Stimulated activated CD8-positive, alpha-beta memory T cell treated with anti-CD3 and anti-CD28 coated beads, Interleukin-15, amount 100 ng/mL, for 1 hour (primary cell): ENCODE measurements around the gene IGF2BP3.
A peak's percentile ranks its signal among the peaks of the same experiment; 100 is the strongest.
"Not testable (repeated sequence)": the region's sequence is repeated elsewhere in the genome, so short reads cannot be mapped to it uniquely, and the experiment has no call there.

Source experiments
- DNase-seq: peaks from one replicate; pipeline ENCODE4 v3.0.0-alpha.2; 2020; ENCODE audit warnings: low read depth

IGF2BP3 gene

GRCh38 chr7:23338863-23339262 is 131.4 kb downstream of the IGF2BP3 start:
- no peak for DNase-seq

GRCh38 chr7:23338439-23338838 is 131.9 kb downstream of the IGF2BP3 start:
- DNase-seq, result no peak

GRCh38 chr7:23337374-23337773 is 132.9 kb downstream of the IGF2BP3 start:
- DNase-seq, result no peak

GRCh38 chr7:23336799-23337283 is 133.4 kb downstream of the IGF2BP3 start:
- DNase-seq, result no peak

- DNase-seq, result no peak
Measured at GRCh38 chr7:23336086-23336485, 134.2 kb downstream of the IGF2BP3 start.

- DNase-seq, result no peak
Measured at GRCh38 chr7:23335621-23336020, 134.7 kb downstream of the IGF2BP3 start.

GRCh38 chr7:23335136-23335535 is 135.2 kb downstream of the IGF2BP3 start:
- DNase-seq, result no peak

- DNase-seq, result no peak
Measured at GRCh38 chr7:23334482-23335056, 135.7 kb downstream of the IGF2BP3 start.

GRCh38 chr7:23333671-23334246 is 136.5 kb downstream of the IGF2BP3 start:
- no peak for DNase-seq

- DNase-seq, result no peak
Measured at GRCh38 chr7:23332910-23333612, 137.2 kb downstream of the IGF2BP3 start.

GRCh38 chr7:23332193-23332592 is 138.1 kb downstream of the IGF2BP3 start:
- no peak for DNase-seq

GRCh38 chr7:23331132-23331531 is 139.2 kb downstream of the IGF2BP3 start:
- no peak for DNase-seq

GRCh38 chr7:23315366-23315765 is 154.9 kb downstream of the IGF2BP3 start:
- no peak for DNase-seq

GRCh38 chr7:23312141-23312540 is 158.2 kb downstream of the IGF2BP3 start:
- DNase-seq, result not testable (repeated sequence)

- no peak for DNase-seq
Measured at GRCh38 chr7:23308754-23309153, 161.5 kb downstream of the IGF2BP3 start.

GRCh38 chr7:23306936-23307521 is 163.3 kb downstream of the IGF2BP3 start:
- no peak for DNase-seq

GRCh38 chr7:23299770-23300300 is 170.5 kb downstream of the IGF2BP3 start:
- no peak for DNase-seq

GRCh38 chr7:23298885-23299769 is 171.2 kb downstream of the IGF2BP3 start, which contains the start of gene MALSU1:
MALSU1 (plus strand) TSS chr7:23299339; CDS start chr7:23299353, 14 bp downstream.
- peak; percentile 92 for DNase-seq

GRCh38 chr7:23298141-23298881 is 172.0 kb downstream of the IGF2BP3 start:
- DNase-seq, result no peak

- DNase-seq, result no peak
Measured at GRCh38 chr7:23295401-23295697, 174.9 kb downstream of the IGF2BP3 start.
